Amniotic epithelial cell (primary cell): ENCODE results near the gene PDZRN3.
A peak's percentile ranks its signal among the peaks of the same experiment; 100 is the strongest.

Experiments
- DNase-seq: peaks from one replicate; pipeline ENCODE4 v3.0.0-alpha.2; 2010; ENCODE audit warnings: low read depth

Gene PDZRN3

GRCh38 chr3:73586628-73587027 is 38.1 kb downstream of the PDZRN3 start:
- DNase-seq, result peak; percentile 29

GRCh38 chr3:73586190-73586589 is 38.6 kb downstream of the PDZRN3 start:
- DNase-seq, result no peak

- no peak for DNase-seq
These were observed 39.9 kb downstream of the PDZRN3 start for GRCh38 chr3:73584873-73585272.

GRCh38 chr3:73582535-73582934 is 42.2 kb downstream of the PDZRN3 start:
- DNase-seq, result no peak

- DNase-seq, result no peak
These were observed 43.5 kb downstream of the PDZRN3 start for GRCh38 chr3:73581134-73581846.

- peak; percentile 90 for DNase-seq
These were observed 44.4 kb downstream of the PDZRN3 start for GRCh38 chr3:73580343-73580742.

GRCh38 chr3:73577704-73578103 is 47.0 kb downstream of the PDZRN3 start:
- no peak for DNase-seq

- DNase-seq, result no peak
These were observed 47.7 kb downstream of the PDZRN3 start for GRCh38 chr3:73576999-73577461.

GRCh38 chr3:73575953-73576352 is 48.8 kb downstream of the PDZRN3 start:
- DNase-seq, result no peak

- no peak for DNase-seq
These were observed 49.2 kb downstream of the PDZRN3 start for GRCh38 chr3:73575519-73575918.

GRCh38 chr3:73573204-73573603 is 51.5 kb downstream of the PDZRN3 start:
- DNase-seq, result no peak

- DNase-seq, result peak; percentile 53
These were observed 52.4 kb downstream of the PDZRN3 start for GRCh38 chr3:73572368-73572767.

GRCh38 chr3:73571238-73571794 is 53.4 kb downstream of the PDZRN3 start:
- no peak for DNase-seq

GRCh38 chr3:73569246-73569760 is 55.4 kb downstream of the PDZRN3 start:
- DNase-seq, result no peak

- no peak for DNase-seq
These were observed 56.3 kb downstream of the PDZRN3 start for GRCh38 chr3:73568371-73568862.

GRCh38 chr3:73565374-73565773 is 59.4 kb downstream of the PDZRN3 start:
- peak; percentile 72 for DNase-seq

- DNase-seq, result peak; percentile 16
These were observed 60.7 kb downstream of the PDZRN3 start for GRCh38 chr3:73563896-73564582.

- no peak for DNase-seq
These were observed 63.2 kb downstream of the PDZRN3 start for GRCh38 chr3:73561494-73561893.

- DNase-seq, result peak; percentile 23
These were observed 65.0 kb downstream of the PDZRN3 start for GRCh38 chr3:73559749-73560148.

GRCh38 chr3:73558727-73559075 is 66.0 kb downstream of the PDZRN3 start:
- DNase-seq, result peak; percentile 75

- peak; percentile 55 for DNase-seq
These were observed 66.6 kb downstream of the PDZRN3 start for GRCh38 chr3:73557986-73558726.
